ENCODE results near the gene CD93.

Gene CD93

GRCh38 chr20:23123886-23124285 lies 37.8 kb upstream of the CD93 start:
- Mint-ChIP-seq H3K27ac (no peak overlapping the region), H3K4me3 (no peak overlapping the region), H3K36me3 (peaks cover 5% of the 10 kb centered on the region), H3K9me3 (no peaks in the 10 kb centered on the region), H3K4me1 (peaks cover 7% of the 10 kb centered on the region)
- DNase-seq (ENCODE audit: low spot score in 2 of 2) (no peak), ATAC-seq (no peak)

- H3K27ac Mint-ChIP-seq = no peak overlapping the region
Observed at GRCh38 chr20:23122796-23123655, 36.9 kb upstream of the CD93 start.

GRCh38 chr20:23122321-23122720 lies 36.2 kb upstream of the CD93 start:
- Mint-ChIP-seq H3K9me3 (no peaks in the 10 kb centered on the region), H3K36me3 (no peaks in the 10 kb centered on the region), H3K27ac (no peak overlapping the region), H3K4me3 (no peak overlapping the region), H3K4me1 (peaks cover under 1% of the 10 kb centered on the region)
- ATAC-seq (no peak), DNase-seq (ENCODE audit: low spot score in 2 of 2) (no peak)

More at GRCh38 chr20:23122796-23123655, 36.9 kb upstream of the CD93 start:
- DNase-seq (ENCODE audit: low spot score in 2 of 2) (no peak), ATAC-seq (no peak)
- Mint-ChIP-seq H3K4me1 (peaks cover 7% of the 10 kb centered on the region), H3K4me3 (no peak overlapping the region), H3K9me3 (no peaks in the 10 kb centered on the region), H3K36me3 (peaks cover 5% of the 10 kb centered on the region)

- no peaks in the 10 kb centered on the region for H3K9me3 Mint-ChIP-seq
- no peak for DNase-seq (ENCODE audit: low spot score in 2 of 2)
- no peak overlapping the region for H3K4me3 Mint-ChIP-seq
- H3K4me1 Mint-ChIP-seq = no peaks in the 10 kb centered on the region
- H3K36me3 Mint-ChIP-seq = no peaks in the 10 kb centered on the region
- H3K27ac Mint-ChIP-seq = no peak overlapping the region
- no peak for ATAC-seq
Observed at GRCh38 chr20:23121751-23122320, 35.7 kb upstream of the CD93 start.

GRCh38 chr20:23120936-23121750 lies 35.0 kb upstream of the CD93 start:
- no peak for ATAC-seq
- no peak overlapping the region for H3K4me3 Mint-ChIP-seq

GRCh38 chr20:23120261-23120660 lies 34.1 kb upstream of the CD93 start:
- Mint-ChIP-seq H3K27ac (no peak overlapping the region), H3K36me3 (no peaks in the 10 kb centered on the region), H3K9me3 (no peaks in the 10 kb centered on the region), H3K4me3 (no peak overlapping the region), H3K4me1 (no peaks in the 10 kb centered on the region)
- DNase-seq (ENCODE audit: low spot score in 2 of 2) = no peak
- no peak for ATAC-seq

More at GRCh38 chr20:23120936-23121750, 35.0 kb upstream of the CD93 start:
- Mint-ChIP-seq H3K27ac (no peak overlapping the region), H3K9me3 (no peaks in the 10 kb centered on the region), H3K4me1 (no peaks in the 10 kb centered on the region), H3K36me3 (no peaks in the 10 kb centered on the region)
- DNase-seq (ENCODE audit: low spot score in 2 of 2) = no peak

GRCh38 chr20:23119456-23120216 lies 33.5 kb upstream of the CD93 start:
- Mint-ChIP-seq H3K4me1 (no peaks in the 10 kb centered on the region), H3K4me3 (no peak overlapping the region), H3K27ac (no peak overlapping the region), H3K36me3 (no peaks in the 10 kb centered on the region), H3K9me3 (no peaks in the 10 kb centered on the region)
- no peak for ATAC-seq
- DNase-seq (ENCODE audit: low spot score in 2 of 2) = no peak

- H3K27ac Mint-ChIP-seq = no peak overlapping the region
- H3K9me3 Mint-ChIP-seq = no peaks in the 10 kb centered on the region
- H3K4me3 Mint-ChIP-seq = no peak overlapping the region
- H3K4me1 Mint-ChIP-seq = no peaks in the 10 kb centered on the region
- H3K36me3 Mint-ChIP-seq = no peaks in the 10 kb centered on the region
- DNase-seq (ENCODE audit: low spot score in 2 of 2) (no peak), ATAC-seq (no peak)
Observed at GRCh38 chr20:23118766-23119165, 32.6 kb upstream of the CD93 start.

- no peak for DNase-seq (ENCODE audit: low spot score in 2 of 2)
- no peaks in the 10 kb centered on the region for H3K36me3 Mint-ChIP-seq
Observed at GRCh38 chr20:23118144-23118543, 32.0 kb upstream of the CD93 start.

GRCh38 chr20:23117738-23118137 lies 31.6 kb upstream of the CD93 start:
- Mint-ChIP-seq H3K9me3 (no peaks in the 10 kb centered on the region), H3K4me1 (no peaks in the 10 kb centered on the region), H3K36me3 (no peaks in the 10 kb centered on the region), H3K4me3 (no peak overlapping the region), H3K27ac (no peak overlapping the region)
- ATAC-seq = no peak
- DNase-seq (ENCODE audit: low spot score in 2 of 2) = no peak

More at GRCh38 chr20:23118144-23118543, 32.0 kb upstream of the CD93 start:
- Mint-ChIP-seq H3K27ac (no peak overlapping the region), H3K9me3 (no peaks in the 10 kb centered on the region), H3K4me1 (no peaks in the 10 kb centered on the region), H3K4me3 (no peak overlapping the region)
- no peak for ATAC-seq

GRCh38 chr20:23116311-23117089 lies 30.4 kb upstream of the CD93 start:
- H3K36me3 Mint-ChIP-seq = no peaks in the 10 kb centered on the region
- H3K4me1 Mint-ChIP-seq = no peaks in the 10 kb centered on the region
- no peaks in the 10 kb centered on the region for H3K9me3 Mint-ChIP-seq
- H3K27ac Mint-ChIP-seq = no peak overlapping the region
- DNase-seq (ENCODE audit: low spot score in 2 of 2) (no peak), ATAC-seq (no peak)
- H3K4me3 Mint-ChIP-seq = no peak overlapping the region

- no peaks in the 10 kb centered on the region for H3K4me1 Mint-ChIP-seq
- ATAC-seq = no peak
- H3K27ac Mint-ChIP-seq = no peak overlapping the region
- H3K36me3 Mint-ChIP-seq = no peaks in the 10 kb centered on the region
- DNase-seq (ENCODE audit: low spot score in 2 of 2) = no peak
- no peak overlapping the region for H3K4me3 Mint-ChIP-seq
- H3K9me3 Mint-ChIP-seq = no peaks in the 10 kb centered on the region
Observed at GRCh38 chr20:23115822-23116221, 29.7 kb upstream of the CD93 start.

- Mint-ChIP-seq H3K9me3 (no peaks in the 10 kb centered on the region), H3K27ac (no peak overlapping the region), H3K36me3 (no peaks in the 10 kb centered on the region), H3K4me3 (no peak overlapping the region), H3K4me1 (no peaks in the 10 kb centered on the region)
- ATAC-seq = no peak
- no peak for DNase-seq (ENCODE audit: low spot score in 2 of 2)
Observed at GRCh38 chr20:23114448-23115082, 28.4 kb upstream of the CD93 start.

- ATAC-seq = no peak
- no peak overlapping the region for H3K27ac Mint-ChIP-seq
- no peaks in the 10 kb centered on the region for H3K36me3 Mint-ChIP-seq
- no peaks in the 10 kb centered on the region for H3K9me3 Mint-ChIP-seq
- H3K4me3 Mint-ChIP-seq = no peak overlapping the region
- H3K4me1 Mint-ChIP-seq = no peaks in the 10 kb centered on the region
- DNase-seq (ENCODE audit: low spot score in 2 of 2) = no peak
Observed at GRCh38 chr20:23114018-23114417, 27.9 kb upstream of the CD93 start.

Data from stimulated activated effector memory CD8-positive, alpha-beta T cell treated with anti-CD3 and anti-CD28 coated beads, Interleukin-12 subunit alpha, Interleukin-12 subunit beta, amount 100 ng/mL, for 72 hours (primary cell).